HS-27A (cell line): ENCODE measurements around the gene UQCR10.

Experiments
- DNase-seq: peaks from one replicate; pipeline ENCODE4 v3.0.0-alpha.2; 2012; ENCODE audit warnings: low read depth, missing footprints

UQCR10 gene

DNA sequence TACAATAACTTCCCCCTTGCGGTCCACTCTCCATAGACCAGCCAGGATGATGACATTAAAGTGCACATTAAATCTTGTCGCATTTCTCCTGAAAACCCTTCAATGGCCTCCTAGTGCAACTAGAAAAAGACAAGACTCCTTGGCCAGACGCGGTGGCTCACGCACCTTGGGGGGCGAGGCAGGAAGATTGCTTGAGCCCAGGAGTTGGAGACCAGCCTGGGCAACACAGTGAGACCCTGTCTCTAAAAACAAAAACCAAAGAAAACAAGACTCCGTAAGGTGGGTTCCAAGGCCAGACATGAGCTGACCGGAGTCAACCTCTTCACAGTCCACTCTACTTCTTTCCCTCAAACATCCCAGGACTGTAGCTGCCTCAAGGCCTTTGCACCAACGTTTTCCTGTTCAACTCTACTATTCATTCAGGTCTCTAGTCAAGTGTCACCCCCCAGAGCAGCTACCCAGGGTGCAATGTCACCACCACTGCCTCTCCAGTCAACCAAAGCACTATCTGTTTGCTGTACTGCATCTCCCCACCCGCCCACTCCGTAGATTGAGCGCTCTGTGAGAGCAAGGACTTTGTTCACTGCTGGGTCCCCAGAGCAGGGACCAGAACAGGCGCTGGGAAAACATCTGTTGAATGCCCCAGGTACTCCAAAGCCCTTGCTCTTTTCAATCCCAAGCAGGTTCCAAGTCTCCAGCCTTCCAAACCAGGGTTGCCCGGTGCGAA is 1.1 kb upstream of the UQCR10 start:
- no peak for DNase-seq

DNA sequence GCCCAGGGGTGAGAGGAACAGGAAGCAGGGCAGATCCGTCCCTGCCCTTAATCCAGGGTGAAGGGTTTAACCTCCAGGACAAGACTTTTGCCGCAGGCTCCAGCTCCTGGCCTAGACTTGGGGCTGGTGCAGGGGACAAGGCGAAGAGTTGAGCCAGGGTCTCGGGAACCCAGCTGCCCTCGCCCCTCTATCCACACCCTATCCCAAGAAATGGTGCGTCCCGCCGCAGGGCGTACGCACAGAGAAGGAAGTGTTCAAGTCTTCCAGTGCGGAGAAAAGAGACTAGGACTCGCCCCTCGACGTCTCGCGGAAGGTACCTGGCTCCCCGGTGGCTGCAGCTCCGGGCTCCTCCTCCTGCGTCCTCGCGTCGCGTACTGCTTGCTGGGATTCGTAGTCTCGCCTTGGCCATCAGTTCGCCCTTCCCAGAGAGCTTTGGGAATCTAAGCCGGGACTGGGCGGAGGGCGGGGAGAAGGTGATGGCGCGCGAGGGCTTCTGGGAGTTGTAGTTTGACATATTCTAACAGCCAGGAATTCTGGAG is 468 bp upstream of the UQCR10 start, which contains the start of gene ZMAT5:
Gene ZMAT5, minus strand, starts transcription at position 376 of the 539 bp plus-strand sequence. CDS start 18,463 bp downstream, outside the sequence.
- peak; percentile 91 for DNase-seq

DNA sequence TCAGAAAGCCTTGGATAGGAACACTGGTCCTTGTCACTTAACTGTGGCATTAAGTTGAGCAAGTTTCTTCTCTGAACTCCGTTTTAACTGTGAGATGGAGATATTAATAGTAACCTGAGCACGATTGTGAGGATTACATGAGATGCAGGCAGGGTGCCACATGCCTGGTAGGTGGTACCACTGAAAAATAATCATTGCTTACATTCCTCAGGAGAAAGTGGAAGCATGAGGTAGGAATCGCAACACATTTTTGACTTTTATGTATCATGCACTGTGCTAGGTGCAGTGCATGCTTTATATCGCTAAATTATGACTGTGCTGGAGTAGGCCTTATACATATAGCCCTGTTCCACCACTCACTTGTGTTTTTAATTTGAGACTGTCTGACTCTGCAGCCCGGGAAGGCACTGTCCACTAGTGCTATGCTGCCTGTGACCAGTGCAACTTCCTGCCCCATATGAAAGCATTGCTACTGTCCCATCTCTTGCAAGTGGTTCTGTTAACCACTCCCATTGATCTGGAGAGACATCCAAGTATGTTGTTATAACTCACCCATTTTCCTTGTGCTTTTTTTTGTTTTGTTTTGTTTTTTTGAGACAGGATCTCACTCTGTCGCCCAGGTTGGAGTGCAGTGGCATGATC is 1.0 kb downstream of the UQCR10 start:
- no peak for DNase-seq

DNA sequence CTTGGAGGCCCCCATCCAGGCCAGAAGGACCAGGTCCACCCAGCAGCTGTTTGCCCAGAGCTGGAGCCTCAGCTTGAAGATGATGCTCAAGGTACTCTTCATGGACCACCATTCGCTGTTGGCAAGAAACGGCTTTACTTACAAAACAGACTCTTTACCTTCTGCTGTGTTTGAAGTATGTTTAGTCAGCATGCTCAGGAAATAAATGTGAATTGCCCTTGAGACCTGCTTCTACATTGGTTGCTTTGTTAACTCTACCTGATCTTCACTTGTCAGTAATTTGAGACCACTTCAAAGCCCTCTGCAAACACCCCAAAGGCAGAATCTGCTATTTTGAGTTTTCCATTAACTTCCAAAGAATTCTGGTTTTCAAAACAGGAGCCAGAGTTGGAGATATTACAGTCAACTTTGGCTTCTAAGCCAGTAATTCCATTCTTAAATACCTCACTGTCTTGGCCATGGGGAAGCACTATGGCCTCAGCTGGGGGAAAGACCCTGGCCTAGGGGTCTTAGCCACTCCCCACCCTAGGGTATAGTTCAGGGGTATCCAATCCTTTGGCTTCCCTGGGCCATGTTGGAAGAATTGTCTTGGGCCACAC is 2.7 kb downstream of the UQCR10 start:
- no peak for DNase-seq

DNA sequence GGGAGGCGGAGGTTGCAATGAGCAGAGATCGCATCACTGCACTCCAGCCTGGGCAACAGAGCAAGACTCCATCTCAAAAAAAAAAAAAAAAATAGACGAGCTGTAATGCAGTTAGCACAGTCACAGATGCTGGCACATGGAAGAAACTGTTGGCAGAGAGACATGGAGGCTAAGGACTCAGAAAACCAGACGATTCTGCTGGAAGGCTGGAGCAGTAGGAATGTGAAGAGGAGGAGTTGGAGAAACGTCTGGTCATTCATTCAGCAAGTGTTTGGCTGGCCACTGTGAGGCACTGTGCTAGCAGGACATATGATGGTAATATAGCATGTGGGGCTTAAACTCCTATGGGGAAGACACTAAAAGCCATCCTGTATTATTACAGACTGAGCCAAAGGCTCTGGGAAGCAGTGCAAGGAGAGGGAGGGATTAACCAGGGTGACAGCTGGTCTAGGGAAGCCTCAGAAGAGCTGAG is 5.0 kb downstream of the UQCR10 start:
- DNase-seq = no peak

DNA sequence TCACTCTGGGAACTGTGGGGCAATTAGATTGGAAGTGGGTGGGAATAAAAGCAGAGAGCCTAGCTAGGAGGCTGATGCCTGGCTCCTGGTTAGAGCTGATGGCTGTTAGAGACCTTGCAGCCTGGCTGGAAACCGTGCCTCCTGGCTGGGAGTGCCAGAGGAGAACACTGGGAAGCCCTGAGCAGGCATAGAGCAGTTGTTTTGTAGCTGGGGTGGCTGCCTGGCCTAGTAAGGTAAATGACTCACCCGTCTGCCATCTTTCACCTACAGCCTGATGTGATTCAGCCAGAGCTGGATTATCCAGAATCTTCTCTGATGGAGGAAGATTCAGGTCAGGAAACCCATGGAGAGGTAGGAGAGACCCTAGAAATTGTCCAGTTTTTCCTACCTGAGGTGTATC is 6.1 kb downstream of the UQCR10 start:
- DNase-seq = no peak

DNA sequence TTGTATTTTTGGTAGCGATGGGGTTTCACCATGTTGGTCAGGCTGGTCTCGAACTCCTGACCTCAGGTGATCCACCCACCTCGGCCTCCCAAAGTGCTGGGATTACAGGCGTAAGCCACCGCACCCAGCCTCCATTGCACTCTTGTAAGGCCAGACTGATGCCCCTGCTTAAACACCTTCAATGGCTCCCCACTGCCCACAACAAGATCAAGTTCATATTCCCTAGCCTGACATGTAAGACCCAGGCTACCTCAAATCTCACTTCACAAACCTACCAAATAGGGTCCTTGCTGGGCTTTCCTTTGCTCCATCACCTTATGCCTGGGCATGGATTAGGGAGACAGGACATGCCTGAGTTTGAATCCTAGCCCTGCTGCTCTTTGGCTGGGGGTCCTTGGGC is 13.1 kb downstream of the UQCR10 start:
- no peak for DNase-seq

DNA sequence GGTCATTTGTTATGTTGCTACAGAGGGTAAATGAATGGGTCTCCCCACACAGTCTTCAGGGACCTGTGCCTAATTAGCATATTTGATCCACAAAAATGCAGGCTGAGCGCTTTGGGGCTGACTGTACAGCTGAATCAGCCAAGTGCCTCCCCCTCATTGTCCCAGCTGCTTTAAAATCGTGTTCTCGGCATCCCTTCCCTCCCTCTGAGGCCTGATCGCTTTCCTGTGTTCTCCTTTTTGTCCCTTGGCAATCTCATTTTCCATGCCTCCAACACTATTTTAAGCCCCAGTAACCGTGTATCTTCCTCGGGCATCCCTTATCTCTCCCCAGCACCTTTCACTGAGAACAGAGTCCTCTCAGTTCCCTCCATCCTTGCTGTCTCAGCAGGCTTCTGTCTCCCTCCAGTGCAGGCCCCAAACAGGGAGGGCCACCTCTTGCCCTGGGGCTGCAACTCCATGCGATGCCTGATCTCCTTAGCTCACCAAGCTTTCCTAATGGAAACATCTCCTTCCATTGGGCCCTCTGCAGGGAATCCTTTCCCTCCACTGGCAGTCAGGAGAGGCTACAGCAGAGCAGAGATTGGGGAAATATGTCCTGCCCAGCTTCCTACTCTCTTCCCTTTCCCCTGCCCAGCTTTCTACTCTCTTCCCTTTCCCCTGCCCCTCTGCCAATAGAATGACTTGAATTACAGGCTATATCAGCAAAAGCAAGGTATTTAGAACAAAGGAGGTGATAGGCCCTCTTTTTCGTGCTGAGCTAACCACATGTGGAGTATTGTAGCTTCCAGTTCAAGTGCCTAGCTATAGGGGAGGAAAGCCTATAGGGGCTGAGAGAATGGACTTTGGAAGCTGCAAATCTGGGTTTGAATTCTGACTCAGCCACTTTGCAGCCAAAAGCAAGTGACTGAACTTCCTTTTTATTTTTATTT is 13.8 kb downstream of the UQCR10 start:
- DNase-seq = peak; percentile 78

DNA sequence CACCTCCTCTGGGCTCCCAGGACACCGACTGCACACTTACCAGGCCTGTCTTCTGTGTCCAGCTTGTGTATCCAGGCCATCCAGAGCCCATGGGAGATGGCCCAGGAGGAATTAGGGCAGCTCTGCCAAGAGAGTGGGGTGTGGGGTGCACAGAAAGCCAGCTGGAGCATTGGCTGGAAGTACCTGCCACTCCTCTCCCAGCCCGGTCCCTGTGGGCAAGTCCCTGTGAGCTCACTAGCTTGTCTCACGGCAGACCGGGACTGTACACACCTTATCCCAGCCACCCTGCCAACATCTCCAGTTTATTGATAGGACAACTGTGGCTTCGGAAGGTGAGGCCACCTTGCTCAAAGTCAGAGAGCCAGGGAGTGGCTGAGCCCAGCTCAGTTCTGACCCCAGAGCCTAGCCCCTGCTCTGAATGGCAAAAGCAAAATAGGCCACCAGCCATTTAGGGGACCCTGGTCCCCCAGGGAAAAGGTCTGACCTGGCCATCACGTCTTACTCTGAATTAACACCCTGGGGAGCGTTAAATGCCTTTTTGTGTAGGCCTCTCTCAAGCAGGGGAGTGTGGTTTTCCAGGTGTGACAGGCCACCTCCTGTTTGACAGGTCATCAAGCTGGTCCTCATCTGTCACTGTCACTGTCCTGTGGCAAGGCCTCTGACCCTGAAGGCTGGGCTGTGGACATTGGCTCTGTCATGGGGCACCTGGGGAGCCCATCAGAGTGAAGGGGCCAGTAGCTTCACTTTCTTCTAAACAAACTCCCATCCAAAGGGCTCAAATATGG is 15.1 kb downstream of the UQCR10 start:
- no peak for DNase-seq

DNA sequence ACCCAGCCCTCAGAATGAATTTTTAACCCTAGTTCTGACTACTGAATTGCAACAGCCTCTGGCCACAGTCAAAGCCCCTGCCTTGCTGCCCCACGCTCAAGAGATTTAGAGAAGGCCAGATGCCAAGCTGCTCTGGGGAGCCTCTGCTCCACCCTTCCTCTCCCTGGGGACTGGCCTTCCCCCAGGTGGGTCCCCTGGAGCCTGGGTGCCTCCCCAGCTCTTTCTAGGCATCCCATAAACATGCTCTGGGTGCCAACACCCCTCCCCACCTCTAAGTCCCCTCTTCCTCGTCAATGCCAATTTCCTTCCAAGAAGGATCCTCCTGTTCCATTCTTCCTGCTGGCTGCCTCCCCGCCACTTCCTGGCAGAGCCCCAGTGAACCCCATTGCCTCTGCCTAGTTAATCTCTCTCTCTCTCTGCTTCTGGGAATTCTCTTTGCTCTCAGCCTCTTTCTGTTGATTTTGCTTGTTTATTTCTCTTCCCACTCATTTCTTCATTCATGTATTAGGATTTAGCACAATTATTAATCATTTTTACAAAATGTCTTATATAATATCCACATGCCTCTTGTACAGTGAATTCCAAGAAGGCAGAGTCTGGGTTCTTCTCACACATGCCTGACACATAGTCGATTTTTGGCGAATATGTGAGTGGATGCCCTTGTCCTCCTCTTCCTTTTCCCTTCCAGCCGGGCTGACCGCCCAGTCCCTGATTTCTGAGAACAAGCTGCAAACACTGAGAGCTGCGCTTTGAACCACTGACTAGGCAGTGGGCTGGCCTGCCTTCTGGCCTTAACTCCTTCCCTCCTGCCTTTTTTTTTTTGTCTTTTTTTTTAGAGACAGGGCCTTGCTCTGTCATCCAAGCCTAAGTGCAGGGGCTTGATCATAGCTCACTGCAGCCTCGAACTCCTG is 17.5 kb downstream of the UQCR10 start:
- no peak for DNase-seq

DNA sequence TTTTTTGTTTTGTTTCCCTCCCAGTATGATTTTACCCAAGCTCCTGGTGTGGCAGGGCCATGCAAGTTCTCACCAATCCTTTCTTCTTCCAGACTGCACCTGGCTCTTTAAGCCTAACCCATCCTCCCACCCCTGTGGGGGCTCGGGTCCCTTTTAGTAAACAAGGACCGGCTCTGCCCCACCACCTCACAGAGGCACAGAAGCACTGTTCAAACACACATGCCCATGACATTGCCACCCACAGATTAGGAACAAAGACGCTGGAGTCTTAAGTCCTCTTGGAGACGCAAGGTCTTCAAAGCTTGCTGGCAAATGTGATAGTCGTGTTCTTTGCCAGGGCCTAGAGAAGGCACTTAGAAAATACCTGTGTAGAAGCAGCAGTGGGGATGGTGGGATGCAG is 18.9 kb downstream of the UQCR10 start:
- no peak for DNase-seq

DNA sequence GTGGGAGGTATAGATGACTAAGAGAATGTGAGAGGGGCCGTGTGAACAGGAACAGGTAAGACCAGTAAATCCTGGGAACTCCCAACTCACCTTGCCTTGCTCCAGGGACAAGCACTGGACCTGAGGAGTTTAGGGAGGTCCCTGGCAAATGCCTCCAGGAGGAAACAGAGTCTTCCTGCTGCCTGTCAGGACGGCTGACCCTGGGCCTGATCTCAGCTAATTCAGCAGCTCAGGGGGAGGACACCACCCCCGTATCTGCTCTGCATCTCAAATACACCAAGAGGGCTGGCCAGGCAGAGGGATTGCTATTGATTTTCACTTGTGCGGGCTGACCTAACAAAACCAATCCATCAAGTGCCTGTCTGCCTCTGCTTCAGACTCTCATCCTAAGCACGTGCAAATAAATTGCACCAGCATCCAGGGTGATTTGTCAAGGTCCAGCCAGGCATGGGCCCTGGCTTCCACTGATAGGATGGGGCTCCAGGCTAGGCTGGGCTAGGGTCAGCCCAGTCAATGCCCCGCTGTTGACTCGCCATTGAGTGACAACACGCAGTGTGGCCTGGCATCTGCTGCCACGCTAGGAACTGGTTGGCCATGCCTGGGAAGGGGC is 20.3 kb downstream of the UQCR10 start:
- DNase-seq = no peak

DNA sequence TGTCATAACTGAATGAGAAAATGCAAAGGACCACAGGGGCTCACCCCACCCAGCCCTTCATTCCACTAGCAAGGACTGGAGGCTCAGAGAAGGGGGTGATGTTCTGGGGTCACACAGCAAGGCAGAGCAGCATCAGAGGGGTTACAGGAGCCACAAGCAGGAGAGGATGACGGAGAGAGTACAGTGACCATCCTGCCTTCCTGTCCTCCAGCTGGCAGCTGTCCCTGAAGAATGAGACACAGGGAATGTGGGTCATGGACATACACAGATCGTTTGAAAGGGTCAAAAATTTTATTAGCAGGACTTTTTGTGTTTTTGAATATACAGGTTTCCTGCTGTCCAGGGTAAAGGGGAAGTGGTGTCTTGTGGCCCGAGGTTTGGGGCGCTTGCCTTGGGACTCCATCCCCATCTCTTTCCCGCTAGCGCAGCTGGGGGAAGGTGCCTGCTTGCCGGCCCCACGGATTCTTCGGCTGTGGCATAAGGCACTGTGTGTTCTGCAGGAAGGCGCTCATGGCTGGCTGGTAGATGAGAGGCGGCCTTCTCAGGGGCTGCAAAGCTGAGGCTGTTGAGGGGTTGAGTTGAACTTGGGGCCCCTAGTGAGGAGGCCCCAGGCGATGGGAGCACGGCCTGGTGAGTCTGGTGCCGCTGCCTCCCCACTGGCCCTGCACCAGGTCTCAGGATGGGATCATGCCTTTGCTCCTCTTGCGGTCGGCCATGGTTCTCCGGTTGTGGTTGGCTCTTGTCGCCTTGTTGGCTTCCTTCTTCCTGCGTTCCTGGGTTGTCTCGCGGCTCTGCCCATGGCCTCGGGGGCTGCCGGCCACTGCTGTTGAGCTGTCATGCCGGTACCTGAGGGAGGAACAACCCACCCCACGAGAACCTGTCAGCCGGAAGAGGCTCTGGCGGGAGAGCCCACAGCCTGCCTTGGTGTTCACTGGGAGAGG is 21.4 kb downstream of the UQCR10 start:
- DNase-seq = no peak

DNA sequence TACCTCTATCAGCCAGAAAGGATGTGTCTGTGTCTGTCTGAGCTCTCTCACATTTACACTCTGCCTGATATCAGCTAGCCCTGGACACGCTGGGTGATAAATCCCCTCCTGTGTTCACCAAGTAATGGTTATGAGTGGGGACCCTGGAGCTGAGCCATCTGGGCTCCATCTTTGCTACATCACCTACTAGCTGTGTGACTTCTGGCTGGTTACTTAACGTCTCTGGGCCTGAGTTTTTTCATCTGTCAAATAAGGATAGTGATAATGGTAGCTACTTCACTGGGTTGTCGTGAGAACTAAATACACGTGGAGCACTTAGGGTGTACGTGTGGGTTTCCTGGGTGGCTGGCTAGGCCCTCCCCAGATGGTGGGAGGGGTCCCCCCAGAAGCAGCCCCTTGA is 22.9 kb downstream of the UQCR10 start:
- DNase-seq = no peak

DNA sequence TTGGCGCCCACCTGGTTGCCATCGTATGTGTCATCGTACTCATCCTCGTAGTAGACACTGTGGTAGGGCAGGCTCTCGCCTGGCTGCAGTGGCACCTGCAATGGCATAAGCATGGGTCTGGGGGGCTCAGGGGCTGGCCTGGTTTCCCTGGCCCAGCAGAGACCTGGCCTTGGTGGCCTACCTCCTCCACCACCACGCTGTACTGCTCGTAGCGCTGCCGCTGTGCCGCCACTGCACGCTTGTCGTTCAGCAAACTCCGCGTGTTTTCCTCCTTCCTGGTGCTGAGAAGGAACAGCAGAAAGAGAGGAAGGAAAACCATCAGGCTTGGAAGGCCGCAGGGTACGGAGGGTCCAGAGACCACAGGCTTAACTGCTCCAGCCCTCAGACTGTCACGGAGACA is 26.2 kb downstream of the UQCR10 start:
- no peak for DNase-seq

DNA sequence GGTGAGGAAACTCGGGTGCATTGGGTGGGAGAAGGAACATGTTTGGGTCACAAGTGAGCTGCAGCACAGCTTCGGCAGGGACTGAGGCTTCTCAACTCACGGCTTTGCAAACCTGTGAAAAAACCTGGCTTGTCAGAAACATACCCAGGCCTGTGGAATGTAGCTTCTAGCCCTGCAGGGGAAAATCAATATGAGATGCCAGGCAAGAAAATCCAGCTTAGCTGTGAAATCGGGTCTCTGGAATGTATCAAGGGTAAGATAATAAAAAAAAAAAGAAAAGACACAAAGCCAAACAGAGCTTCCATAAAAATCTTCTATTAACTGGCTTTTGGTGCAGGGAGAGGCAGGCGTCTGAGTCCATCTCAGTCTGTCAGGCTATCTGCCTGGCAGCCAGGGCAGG is 28.5 kb downstream of the UQCR10 start:
- no peak for DNase-seq

DNA sequence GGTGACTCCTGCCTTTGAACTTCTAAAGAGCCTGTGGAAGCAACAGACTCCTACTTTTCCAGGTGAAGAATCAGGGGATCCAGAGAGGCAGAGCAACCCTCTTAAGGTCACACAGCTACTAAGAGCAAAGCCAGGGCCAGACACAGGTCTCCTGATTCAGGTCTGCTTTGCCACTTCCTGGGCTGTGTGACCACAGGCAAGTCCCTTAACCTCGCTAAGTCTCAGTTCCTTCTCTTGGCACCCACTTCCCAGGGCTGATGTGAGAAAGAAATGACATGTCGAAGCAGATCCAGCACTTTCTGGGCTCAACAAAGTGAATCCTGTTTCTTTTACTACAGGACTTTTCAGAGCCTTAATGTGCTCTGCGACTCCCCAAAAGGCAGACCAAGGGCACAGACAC is 30.2 kb downstream of the UQCR10 start:
- DNase-seq = no peak

DNA sequence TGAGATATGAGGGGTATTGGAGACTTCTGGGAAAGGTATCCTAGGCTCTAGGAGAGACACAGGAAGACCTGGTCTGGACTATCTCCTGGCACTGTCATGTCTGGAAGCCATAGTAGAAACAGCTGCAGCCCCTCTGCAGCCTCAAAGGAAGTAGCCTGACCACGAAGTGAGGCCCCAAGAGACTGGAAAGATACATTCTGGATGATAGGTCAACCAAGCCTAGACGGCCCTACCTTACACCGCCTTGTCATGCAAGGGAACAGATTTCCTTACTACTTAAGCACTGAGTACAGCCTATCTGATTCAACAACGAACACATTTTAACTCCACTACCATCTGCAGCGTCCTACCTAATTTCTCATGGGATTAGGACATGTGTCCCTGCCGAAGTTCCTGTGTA is 31.1 kb downstream of the UQCR10 start:
- no peak for DNase-seq
